ENCODE measurements around the gene HSPA6. TPM values are rescaled to one million over a fixed set of nuclear protein-coding genes. Genes with fewer than 3 reads are reported as not detected.
"Not testable (repeated sequence)": the region's sequence is repeated elsewhere in the genome, so short reads cannot be mapped to it uniquely, and the experiment has no call there.

Gene HSPA6
- total and polyA plus RNA-seq, 2 experiments from 2014 or later: 0.50 to 13.2 TPM

DNA sequence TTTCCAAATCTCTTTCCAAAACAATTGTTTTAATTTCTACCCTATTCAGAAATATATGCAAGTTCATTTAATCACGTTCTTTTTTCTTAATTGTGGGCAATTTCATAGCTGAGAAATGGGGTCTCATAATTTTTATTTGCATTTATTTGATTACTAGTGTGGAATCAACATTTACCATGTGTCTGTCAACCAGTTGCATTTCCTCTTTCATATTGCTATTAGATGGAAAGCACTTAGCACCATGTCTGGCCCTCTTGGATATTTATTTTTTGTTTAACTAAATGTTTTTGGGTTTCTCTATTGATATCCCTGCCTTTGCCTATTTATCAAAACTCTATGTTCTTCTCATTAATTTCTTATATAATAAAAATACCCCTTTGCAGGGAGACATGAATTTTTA lies 39.2 kb downstream of the HSPA6 start:
- not testable (repeated sequence) for H3K27me3 ChIP-seq; H3K4me3 ChIP-seq; H2AFZ ChIP-seq; H3K4me2 ChIP-seq; H3K36me3 ChIP-seq (replicated peaks; ENCODE audit: insufficient read depth, low read depth); H3K9me3 ChIP-seq (ENCODE audit: low read depth); DNase-seq (ENCODE audit: low spot score); H4K20me1 ChIP-seq (ENCODE audit: insufficient read depth, poor library complexity, severe bottlenecking); H3K79me2 ChIP-seq; H3K9me2 ChIP-seq (replicated peaks; ENCODE audit: insufficient read depth); H3K4me1 ChIP-seq (ENCODE audit: insufficient read depth); H3K27ac ChIP-seq
- 76% methylated on average over 1 of the region's 1 CpG for WGBS (ENCODE audit: low lambda C conversion rate, missing lambda C conversion rate)

DNA sequence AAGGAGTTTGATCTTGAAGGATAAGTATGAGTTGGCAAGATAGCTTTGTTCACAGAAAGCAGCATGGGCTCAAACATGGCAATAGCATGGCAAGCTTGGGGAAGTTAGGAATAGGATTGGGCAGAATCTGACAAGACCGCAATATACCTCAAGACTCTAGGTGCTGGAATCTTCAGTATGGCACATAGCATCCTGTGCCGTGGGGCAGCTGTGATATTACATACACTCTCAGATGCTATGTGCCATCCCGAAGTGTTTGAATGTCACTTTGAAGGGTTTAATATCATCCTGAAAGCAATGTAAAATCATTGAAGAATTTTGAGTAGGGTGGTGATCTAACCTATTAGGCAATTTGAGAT lies 42.2 kb downstream of the HSPA6 start:
- H4K20me1 ChIP-seq (ENCODE audit: insufficient read depth, poor library complexity, severe bottlenecking); H3K27me3 ChIP-seq; DNase-seq (ENCODE audit: low spot score); H3K27ac ChIP-seq; H3K4me3 ChIP-seq; H3K79me2 ChIP-seq; H2AFZ ChIP-seq; H3K9me3 ChIP-seq (ENCODE audit: low read depth); H3K4me1 ChIP-seq (ENCODE audit: insufficient read depth); H3K36me3 ChIP-seq (replicated peaks; ENCODE audit: insufficient read depth, low read depth); H3K9me2 ChIP-seq (replicated peaks; ENCODE audit: insufficient read depth): not testable (repeated sequence)
- peak overlapping the region; percentile 12 for H3K4me2 ChIP-seq
- WGBS (ENCODE audit: low lambda C conversion rate, missing lambda C conversion rate): 100% methylated on average over 1 of the region's 3 CpGs

DNA sequence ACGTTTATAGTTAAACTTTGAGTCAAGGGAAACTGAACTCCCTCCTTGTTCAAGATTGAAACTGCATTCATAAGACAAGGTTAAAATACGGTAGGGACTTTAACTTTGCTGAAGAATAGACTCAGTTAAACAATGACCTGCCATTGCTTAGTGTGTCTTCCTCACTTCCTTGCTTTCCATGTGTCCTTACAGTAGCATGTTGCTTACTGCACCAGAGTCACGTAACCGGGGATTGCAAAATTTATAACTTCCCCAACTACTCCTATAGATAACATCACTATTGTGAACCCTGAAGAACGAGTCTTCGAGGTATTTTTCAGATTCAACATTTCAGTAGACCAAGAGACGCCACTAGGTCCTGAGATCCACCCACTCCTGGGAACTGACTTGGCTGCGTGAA lies 47.4 kb downstream of the HSPA6 start:
- WGBS (ENCODE audit: low lambda C conversion rate, missing lambda C conversion rate): 79% methylated on average over 2 of the region's 8 CpGs
- H4K20me1 ChIP-seq (ENCODE audit: insufficient read depth, poor library complexity, severe bottlenecking); H3K4me2 ChIP-seq; H3K9me2 ChIP-seq (replicated peaks; ENCODE audit: insufficient read depth); H3K36me3 ChIP-seq (replicated peaks; ENCODE audit: insufficient read depth, low read depth); H3K9me3 ChIP-seq (ENCODE audit: low read depth); H3K27me3 ChIP-seq; H3K27ac ChIP-seq; DNase-seq (ENCODE audit: low spot score); H3K4me1 ChIP-seq (ENCODE audit: insufficient read depth); H3K4me3 ChIP-seq; H2AFZ ChIP-seq; H3K79me2 ChIP-seq: not testable (repeated sequence)

Other genes with a start within 250 kb of the HSPA6 start
- 0.80 and 2.1 TPM in 2 replicates for gene MPZ, start 214.6 kb upstream of the HSPA6 start, total RNA-seq
- gene MPZ, start 214.6 kb upstream of the HSPA6 start, polyA plus RNA-seq: 0.21 TPM in 1 of 2 replicates, not detected in the other
- 131 and 169 TPM in 2 replicates for gene SDHC, start 210.2 kb upstream of the HSPA6 start, total RNA-seq
- 291 and 358 TPM in 2 replicates for gene SDHC, start 210.2 kb upstream of the HSPA6 start, polyA plus RNA-seq
- not detected in 2 replicates for gene CFAP126, start 156.7 kb upstream of the HSPA6 start, total RNA-seq
- not detected in 2 replicates for gene CFAP126, start 156.7 kb upstream of the HSPA6 start, polyA plus RNA-seq
- 3.6 TPM in 2 replicates for gene FCGR2A, start 19.1 kb upstream of the HSPA6 start, total RNA-seq
- 0.64 and 1.0 TPM in 2 replicates for gene FCGR2A, start 19.1 kb upstream of the HSPA6 start, polyA plus RNA-seq
- 0.17 and 2.2 TPM in 2 replicates for gene FCGR3A, start 25.3 kb downstream of the HSPA6 start, total RNA-seq
- gene FCGR3A, start 25.3 kb downstream of the HSPA6 start, polyA plus RNA-seq: 0.31 and 0.80 TPM in 2 replicates
- gene FCGR3B, start 106.6 kb downstream of the HSPA6 start, total RNA-seq: not detected in 2 replicates
- gene FCGR3B, start 106.6 kb downstream of the HSPA6 start, polyA plus RNA-seq: 0.40 TPM in 1 of 2 replicates, not detected in the other
- gene FCGR2B, start 138.6 kb downstream of the HSPA6 start, total RNA-seq: 0.52 TPM in 1 of 2 replicates, not detected in the other
- gene FCGR2B, start 138.6 kb downstream of the HSPA6 start, polyA plus RNA-seq: not detected in 2 replicates
- 0.16 and 3.0 TPM in 2 replicates for gene FCRLA, start 182.7 kb downstream of the HSPA6 start, total RNA-seq
- 0.31 and 0.75 TPM in 2 replicates for gene FCRLA, start 182.7 kb downstream of the HSPA6 start, polyA plus RNA-seq
- gene FCRLB, start 197.0 kb downstream of the HSPA6 start, total RNA-seq: 0.23 and 0.76 TPM in 2 replicates
- 0.60 and 1.5 TPM in 2 replicates for gene FCRLB, start 197.0 kb downstream of the HSPA6 start, polyA plus RNA-seq
- 47.9 and 52.9 TPM in 2 replicates for gene DUSP12, start 225.2 kb downstream of the HSPA6 start, total RNA-seq
- 35.4 and 37.1 TPM in 2 replicates for gene DUSP12, start 225.2 kb downstream of the HSPA6 start, polyA plus RNA-seq
- 27.8 and 29.8 TPM in 2 replicates for gene ATF6, start 241.8 kb downstream of the HSPA6 start, total RNA-seq
- 13.4 and 15.3 TPM in 2 replicates for gene ATF6, start 241.8 kb downstream of the HSPA6 start, polyA plus RNA-seq